ENCODE measurements around the gene RAB6A. TPM values are rescaled to one million over a fixed set of nuclear protein-coding genes. Genes with fewer than 3 reads are reported as not detected.

RAB6A gene
- total RNA-seq, 1 experiment from 2014 or later, result 172 TPM

DNA sequence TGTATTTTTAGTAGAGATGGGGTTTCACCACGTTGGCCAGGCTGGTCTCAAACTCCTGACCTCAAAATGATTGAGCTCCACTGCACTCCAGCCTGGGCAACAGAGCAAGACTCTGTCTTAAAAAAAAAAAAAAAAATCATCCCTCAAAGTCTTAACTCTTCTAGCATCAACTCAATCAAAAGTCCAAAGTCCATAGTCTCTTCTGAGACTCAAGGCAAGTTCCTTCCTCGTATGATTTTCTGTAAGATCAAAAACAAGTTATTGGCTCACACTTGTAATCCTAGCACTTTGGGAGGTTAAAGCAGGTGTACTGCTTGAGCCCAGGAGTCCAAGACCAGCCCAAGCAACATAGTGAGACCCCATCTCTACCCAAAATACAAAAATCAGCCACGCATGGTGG is 90.1 kb downstream of the RAB6A start:
- DNase-seq (ENCODE audit: unreplicated experiment), result no peak
- Mint-ChIP-seq H3K27ac (ENCODE audit: low read depth, unreplicated experiment) (no peak overlapping the region), H3K27me3 (ENCODE audit: insufficient read depth, unreplicated experiment) (no peaks in the 10 kb centered on the region), H3K36me3 (ENCODE audit: insufficient read depth, unreplicated experiment) (peaks cover 51% of the 10 kb centered on the region), H3K9me3 (ENCODE audit: unreplicated experiment) (no peaks in the 10 kb centered on the region), H3K4me1 (ENCODE audit: insufficient read depth, unreplicated experiment) (no peaks in the 10 kb centered on the region), H3K4me3 (ENCODE audit: unreplicated experiment) (no peak overlapping the region)
- POLR2A ChIA-PET, result interaction anchor here (0.6 to 1.9 kb wide), 4 partner anchors 10 to 376 kb away, joined by 3 to 5 read pairs (median 4); no protein-coding TSS in a partner anchor
- BruUV-seq (replicated peaks), result no TSS peak
- CTCF ChIA-PET, result interaction anchor here (0.6 to 3.4 kb wide), 2 partner anchors 10 to 122 kb away, joined by 3 to 22 read pairs; no protein-coding TSS in a partner anchor
- intact Hi-C loops (cut with micrococcal nuclease), result no loop called here
- TF ChIP-seq, protein P1, sequence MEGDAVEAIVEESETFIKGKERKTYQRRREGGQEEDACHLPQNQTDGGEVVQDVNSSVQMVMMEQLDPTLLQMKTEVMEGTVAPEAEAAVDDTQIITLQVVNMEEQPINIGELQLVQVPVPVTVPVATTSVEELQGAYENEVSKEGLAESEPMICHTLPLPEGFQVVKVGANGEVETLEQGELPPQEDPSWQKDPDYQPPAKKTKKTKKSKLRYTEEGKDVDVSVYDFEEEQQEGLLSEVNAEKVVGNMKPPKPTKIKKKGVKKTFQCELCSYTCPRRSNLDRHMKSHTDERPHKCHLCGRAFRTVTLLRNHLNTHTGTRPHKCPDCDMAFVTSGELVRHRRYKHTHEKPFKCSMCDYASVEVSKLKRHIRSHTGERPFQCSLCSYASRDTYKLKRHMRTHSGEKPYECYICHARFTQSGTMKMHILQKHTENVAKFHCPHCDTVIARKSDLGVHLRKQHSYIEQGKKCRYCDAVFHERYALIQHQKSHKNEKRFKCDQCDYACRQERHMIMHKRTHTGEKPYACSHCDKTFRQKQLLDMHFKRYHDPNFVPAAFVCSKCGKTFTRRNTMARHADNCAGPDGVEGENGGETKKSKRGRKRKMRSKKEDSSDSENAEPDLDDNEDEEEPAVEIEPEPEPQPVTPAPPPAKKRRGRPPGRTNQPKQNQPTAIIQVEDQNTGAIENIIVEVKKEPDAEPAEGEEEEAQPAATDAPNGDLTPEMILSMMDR (IDR thresholded peaks at IDR 0.05; ENCODE audit: unreplicated experiment), result no peak

DNA sequence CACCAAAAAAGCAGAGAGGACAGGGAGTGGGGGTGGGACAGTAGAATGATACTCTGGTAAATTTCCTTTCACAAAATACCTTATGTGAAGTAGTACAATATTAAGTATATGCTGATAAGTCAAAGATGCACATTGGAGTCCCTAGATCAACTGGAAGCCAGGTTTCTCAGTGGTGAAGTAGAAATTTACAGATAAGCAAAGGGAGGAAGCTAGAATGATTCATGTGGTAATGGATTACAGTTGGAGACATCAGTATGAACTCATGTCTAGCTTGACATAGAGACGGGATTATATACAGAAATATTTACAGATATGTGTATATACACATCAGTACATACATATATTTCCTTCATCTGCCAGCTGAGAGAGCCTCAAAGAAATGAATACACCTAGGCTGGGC is 93.0 kb downstream of the RAB6A start:
- Mint-ChIP-seq H3K36me3 (ENCODE audit: insufficient read depth, unreplicated experiment) (peaks cover 28% of the 10 kb centered on the region), H3K27ac (ENCODE audit: low read depth, unreplicated experiment) (no peak overlapping the region), H3K4me1 (ENCODE audit: insufficient read depth, unreplicated experiment) (no peaks in the 10 kb centered on the region), H3K27me3 (ENCODE audit: insufficient read depth, unreplicated experiment) (no peaks in the 10 kb centered on the region), H3K4me3 (ENCODE audit: unreplicated experiment) (no peak overlapping the region), H3K9me3 (ENCODE audit: unreplicated experiment) (no peaks in the 10 kb centered on the region)
- POLR2A ChIA-PET, result no interaction called here
- CTCF ChIA-PET, result interaction anchor here (0.9 kb wide), 1 partner anchor 189 kb away, joined by 4 read pairs; no protein-coding TSS in a partner anchor
- no TSS peak for BruUV-seq (replicated peaks)
- TF ChIP-seq, protein P1 (IDR thresholded peaks at IDR 0.05; ENCODE audit: unreplicated experiment), result no peak
- no peak for DNase-seq (ENCODE audit: unreplicated experiment)
- intact Hi-C loops (cut with micrococcal nuclease), result no loop called here

- no TSS peak for BruUV-seq (replicated peaks)
- H3K36me3 Mint-ChIP-seq (ENCODE audit: insufficient read depth, unreplicated experiment), result peaks cover 14% of the 10 kb centered on the region
- no peaks in the 10 kb centered on the region for H3K9me3 Mint-ChIP-seq (ENCODE audit: unreplicated experiment)
- TF ChIP-seq, protein P1 (IDR thresholded peaks at IDR 0.05; ENCODE audit: unreplicated experiment), result no peak
- DNase-seq (ENCODE audit: unreplicated experiment), result no peak
- no peaks in the 10 kb centered on the region for H3K27me3 Mint-ChIP-seq (ENCODE audit: insufficient read depth, unreplicated experiment)
- H3K4me1 Mint-ChIP-seq (ENCODE audit: insufficient read depth, unreplicated experiment), result no peaks in the 10 kb centered on the region
- ChIA-PET CTCF (interaction anchor here (2.0 to 2.3 kb wide), 2 partner anchors 314 to 358 kb away, joined by 8 read pairs; no protein-coding TSS in a partner anchor), POLR2A (interaction anchor here (1.0 kb wide), 1 partner anchor 11 kb away, joined by 3 read pairs; no protein-coding TSS in a partner anchor)
- no peak overlapping the region for H3K27ac Mint-ChIP-seq (ENCODE audit: low read depth, unreplicated experiment)
- intact Hi-C loops (cut with micrococcal nuclease), result no loop called here
- no peak overlapping the region for H3K4me3 Mint-ChIP-seq (ENCODE audit: unreplicated experiment)
Measured at GRCh38 chr11:73664877-73665276, 96.0 kb downstream of the RAB6A start.

DNA sequence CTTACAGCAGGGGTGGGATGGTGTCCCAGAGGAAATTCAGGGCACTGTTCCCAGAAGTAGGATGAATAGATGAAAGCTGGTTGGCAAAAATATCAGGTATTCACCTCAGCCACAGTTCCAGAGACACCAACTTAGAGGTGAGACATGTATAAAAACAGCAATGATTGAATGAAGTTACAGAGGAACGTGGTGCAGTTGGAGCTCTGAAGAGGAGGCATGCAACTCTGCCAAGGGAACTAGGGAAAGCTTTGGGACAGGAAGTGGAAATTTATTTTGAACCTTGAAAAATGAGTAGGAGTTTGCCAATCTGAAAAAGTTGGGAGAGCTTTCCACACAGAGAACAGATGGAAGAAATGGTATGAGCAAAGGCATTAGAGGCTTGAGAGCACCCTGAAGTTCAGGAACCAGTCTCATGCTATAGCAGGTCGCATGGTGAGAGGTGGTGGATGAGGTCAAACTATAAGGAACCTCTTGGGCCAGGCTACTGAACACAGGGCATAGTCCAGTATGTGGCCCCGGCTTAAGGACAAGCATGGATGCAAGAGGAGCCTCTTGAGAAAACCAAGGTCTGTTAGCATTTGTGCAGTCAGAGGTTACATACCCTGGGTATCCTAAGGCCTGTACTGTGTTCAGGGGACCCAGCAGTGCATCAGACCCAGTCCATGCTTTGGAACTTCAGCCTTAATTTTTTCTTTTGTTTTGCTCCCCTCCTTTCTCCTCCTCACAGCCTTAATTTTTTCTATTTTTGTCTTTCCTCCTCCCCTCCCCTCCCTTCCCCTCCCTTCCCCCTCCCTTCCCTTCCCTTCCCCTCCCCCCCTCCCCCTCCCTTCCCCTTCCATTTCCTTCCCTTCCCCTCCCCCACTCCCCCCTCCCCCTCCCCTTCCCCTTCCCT is 97.0 kb downstream of the RAB6A start:
- Mint-ChIP-seq H3K27ac (ENCODE audit: low read depth, unreplicated experiment) (no peak overlapping the region), H3K4me3 (ENCODE audit: unreplicated experiment) (no peak overlapping the region), H3K4me1 (ENCODE audit: insufficient read depth, unreplicated experiment) (no peaks in the 10 kb centered on the region), H3K27me3 (ENCODE audit: insufficient read depth, unreplicated experiment) (no peaks in the 10 kb centered on the region), H3K36me3 (ENCODE audit: insufficient read depth, unreplicated experiment) (peaks cover 12% of the 10 kb centered on the region), H3K9me3 (ENCODE audit: unreplicated experiment) (no peaks in the 10 kb centered on the region)
- TF ChIP-seq, protein P1 (IDR thresholded peaks at IDR 0.05; ENCODE audit: unreplicated experiment), result no peak
- ChIA-PET POLR2A (interaction anchor here (0.7 kb wide), 1 partner anchor 19 kb away, joined by 3 read pairs; no protein-coding TSS in a partner anchor), CTCF (interaction anchor here (1.6 to 5.2 kb wide), 5 partner anchors 38 to 357 kb away, joined by 5 to 82 read pairs (median 12); no protein-coding TSS in a partner anchor)
- intact Hi-C loops (cut with micrococcal nuclease), result no loop called here
- DNase-seq (ENCODE audit: unreplicated experiment), result no peak
- no TSS peak for BruUV-seq (replicated peaks)

All from MCF 10A (cell line).